WTC11 (cell line): ENCODE results near the gene RTEL1. TPM values are rescaled to one million over a fixed set of nuclear protein-coding genes. Genes with fewer than 3 reads are reported as not detected.

Source experiments
- ATF2 ChIP-seq: sonication (generic); formaldehyde crosslinking; IDR thresholded peaks from 2 replicates; pipeline ENCODE4 v1.8.1; 2022; ENCODE audit warnings: low read depth, missing genetic modification reagents, borderline replicate concordance
- FOXP1 ChIP-seq: sonication (generic); formaldehyde crosslinking; IDR thresholded peaks from 2 replicates; pipeline ENCODE4 v1.8.0; 2022; ENCODE audit warnings: missing genetic modification reagents, mild to moderate bottlenecking, moderate library complexity, borderline replicate concordance
- GABPB1 ChIP-seq: sonication (generic); formaldehyde crosslinking; IDR thresholded peaks from 2 replicates; pipeline ENCODE4 v1.8.1; 2023; ENCODE audit warnings: mild to moderate bottlenecking, missing genetic modification reagents
- GRHL2 ChIP-seq: fragments of 250-450 bp; sonication (Bioruptor Pico); IDR thresholded peaks from 2 replicates; pipeline ENCODE4 v1.8.0; 2022; ENCODE audit warnings: mild to moderate bottlenecking, moderate library complexity; ENCODE audit not compliant: insufficient replicate concordance, severe bottlenecking
- GTF2I ChIP-seq: fragments of 250-450 bp; sonication (Bioruptor Pico); conservative IDR thresholded peaks from 2 replicates; pipeline ENCODE4 v1.4.0; 2021; ENCODE audit warnings: mild to moderate bottlenecking
- HMGA2 ChIP-seq: fragments of 250-450 bp; sonication (Bioruptor Pico); IDR thresholded peaks from 2 replicates; pipeline ENCODE4 v1.4.0; 2021; ENCODE audit warnings: mild to moderate bottlenecking, moderate library complexity
- IRF2 ChIP-seq: sonication (generic); formaldehyde crosslinking; IDR thresholded peaks from 2 replicates; pipeline ENCODE4 v1.8.0; 2022; ENCODE audit warnings: low read depth, missing genetic modification reagents, borderline replicate concordance
- MLX ChIP-seq: sonication (generic); formaldehyde crosslinking; IDR thresholded peaks from 2 replicates; pipeline ENCODE4 v1.8.1; 2023; ENCODE audit warnings: mild to moderate bottlenecking, missing genetic modification reagents, moderate library complexity
- OVOL2 ChIP-seq: fragments of 250-450 bp; sonication (Bioruptor Pico); IDR thresholded peaks from 2 replicates; pipeline ENCODE4 v1.9.0; 2021; ENCODE audit warnings: mild to moderate bottlenecking, borderline replicate concordance
- SOX15 ChIP-seq: fragments of 250-450 bp; sonication (Bioruptor Pico); IDR thresholded peaks from 2 replicates; pipeline ENCODE4 v1.9.0; 2021; ENCODE audit warnings: mild to moderate bottlenecking
- STAT6 ChIP-seq: sonication (generic); formaldehyde crosslinking; conservative IDR thresholded peaks from 2 replicates; pipeline ENCODE4 v1.8.1; 2023; ENCODE audit warnings: mild to moderate bottlenecking, low read depth, missing genetic modification reagents, moderate library complexity
- TP53 ChIP-seq: sonication (generic); formaldehyde crosslinking; IDR thresholded peaks from 2 replicates; pipeline ENCODE4 v1.8.1; 2023; ENCODE audit warnings: mild to moderate bottlenecking, missing genetic modification reagents
- ZBTB21 ChIP-seq: sonication (generic); formaldehyde crosslinking; IDR thresholded peaks from 2 replicates; pipeline ENCODE4 v1.8.1; 2023; ENCODE audit warnings: mild to moderate bottlenecking, missing genetic modification reagents, borderline replicate concordance
- ZBTB43 ChIP-seq: sonication (generic); formaldehyde crosslinking; IDR thresholded peaks from 2 replicates; pipeline ENCODE4 v1.8.1; 2023; ENCODE audit warnings: mild to moderate bottlenecking, missing genetic modification reagents
- ZNF219 ChIP-seq: sonication (generic); formaldehyde crosslinking; IDR thresholded peaks from 2 replicates; pipeline ENCODE4 v1.8.0; 2023; ENCODE audit warnings: missing genetic modification reagents, mild to moderate bottlenecking, borderline replicate concordance
- ZNF263 ChIP-seq: sonication (generic); formaldehyde crosslinking; IDR thresholded peaks from 2 replicates; pipeline ENCODE4 v1.8.1; 2022; ENCODE audit warnings: low read depth, mild to moderate bottlenecking, moderate library complexity, missing genetic modification reagents
- ZNF281 ChIP-seq: sonication (generic); formaldehyde crosslinking; IDR thresholded peaks from 2 replicates; pipeline ENCODE4 v1.8.0; 2023; ENCODE audit warnings: mild to moderate bottlenecking, missing genetic modification reagents
- ZNF317 ChIP-seq: sonication (generic); formaldehyde crosslinking; IDR thresholded peaks from 2 replicates; pipeline ENCODE4 v1.8.1; 2023; ENCODE audit warnings: low read depth, mild to moderate bottlenecking, moderate library complexity, missing genetic modification reagents, borderline replicate concordance
- ZNF396 ChIP-seq: fragments of 250-450 bp; sonication (Bioruptor Pico); IDR thresholded peaks from 2 replicates; pipeline ENCODE4 v1.8.0; 2021; ENCODE audit warnings: mild to moderate bottlenecking, moderate library complexity, borderline replicate concordance
- ZNF423 ChIP-seq: fragments of 250-450 bp; sonication (Bioruptor Pico); IDR thresholded peaks from 2 replicates; pipeline ENCODE4 v2.1.2; 2022; ENCODE audit warnings: mild to moderate bottlenecking, moderate library complexity
- ZNF425 ChIP-seq: fragments of 250-450 bp; sonication (Bioruptor Pico); conservative IDR thresholded peaks from 2 replicates; pipeline ENCODE4 v1.9.0; 2021; ENCODE audit warnings: mild to moderate bottlenecking
- ZNF532 ChIP-seq: fragments of 250-450 bp; sonication (Bioruptor Pico); IDR thresholded peaks from 2 replicates; pipeline ENCODE4 v1.9.0; 2021; ENCODE audit warnings: mild to moderate bottlenecking, borderline replicate concordance
- ZNF671 ChIP-seq: fragments of 250-450 bp; sonication (Bioruptor Pico); IDR thresholded peaks from 2 replicates; pipeline ENCODE4 v1.8.0; 2021; ENCODE audit warnings: mild to moderate bottlenecking
- total RNA-seq: library from RNA; stranded (reverse); gene quantifications from 3 replicates; pipeline ENCODE4 v1.2.3, GENCODE V29; 2021

RTEL1 gene
- total RNA-seq, 1 experiment from 2014 or later: 44.9 TPM

GRCh38 chr20:63657937-63658748 is at the start of gene RTEL1 (continued):
- no peak for TF ChIP-seq ZBTB21 (CRISPR knock-in tag)
- no peak for TF ChIP-seq STAT6 (CRISPR knock-in tag)
- no peak for TF ChIP-seq SOX15 (CRISPR knock-in tag)
- TF ChIP-seq FOXP1 (CRISPR knock-in tag): 0 out of 2 replicates have a peak, but pooled peaks have one; percentile 12
- TF ChIP-seq ZNF317: no peak
- peak; percentile 91 for TF ChIP-seq GABPB1 (CRISPR knock-in tag)
- no peak for TF ChIP-seq GRHL2 (CRISPR knock-in tag)
- no peak for TF ChIP-seq MLX
- no peak for TF ChIP-seq ZNF425
- no peak for TF ChIP-seq ZNF263 (CRISPR knock-in tag)
- TF ChIP-seq ZNF396: no peak
- no peak; the same call in 1 of the 2 replicates for TF ChIP-seq HMGA2 (CRISPR knock-in tag)
- TF ChIP-seq ZBTB43 (CRISPR knock-in tag): no peak
- no peak for TF ChIP-seq OVOL2 (CRISPR knock-in tag)
- no peak for TF ChIP-seq ZNF281 (CRISPR knock-in tag)
- TF ChIP-seq IRF2: no peak
- TF ChIP-seq GTF2I (CRISPR knock-in tag): no peak
- TF ChIP-seq ZNF219 (CRISPR knock-in tag): no peak
- no peak for TF ChIP-seq ZNF671 (CRISPR knock-in tag)
- no peak for TF ChIP-seq ZNF532 (CRISPR knock-in tag)
- no peak for TF ChIP-seq ATF2 (CRISPR knock-in tag)
- no peak for TF ChIP-seq TP53 (CRISPR knock-in tag)
- TF ChIP-seq ZNF423 (CRISPR knock-in tag): no peak
